Neuronal stem cell (in vitro differentiated cells): ENCODE measurements around the gene CMTM5.
"Not testable (repeated sequence)": the region's sequence is repeated elsewhere in the genome, so short reads cannot be mapped to it uniquely, and the experiment has no call there.

Experiments
- DNase-seq: peaks from one replicate; pipeline ENCODE4 v3.0.0-alpha.2; 2013; ENCODE audit warnings: low spot score
- H2AFZ ChIP-seq: one replicate; pipeline ENCODE4 v1.6.1; 2013; ENCODE audit warnings: mild to moderate bottlenecking, low read length, inconsistent platforms
- H2AK5ac ChIP-seq: 2 replicates; pipeline ENCODE4 v1.6.1; 2013; ENCODE audit warnings: low read depth, mild to moderate bottlenecking, inconsistent platforms, low read length, moderate library complexity, mixed read lengths
- H2BK120ac ChIP-seq: 2 replicates; pipeline ENCODE4 v1.6.1; 2013; ENCODE audit warnings: low read depth, mild to moderate bottlenecking, inconsistent platforms, low read length, moderate library complexity, mixed read lengths
- H2BK12ac ChIP-seq: one replicate; pipeline ENCODE4 v1.6.1; 2013; ENCODE audit warnings: low read length, inconsistent platforms
- H2BK15ac ChIP-seq: 2 replicates; pipeline ENCODE4 v1.6.1; 2013; ENCODE audit warnings: mild to moderate bottlenecking, low read length, inconsistent platforms, mixed read lengths
- H2BK5ac ChIP-seq: one replicate; pipeline ENCODE4 v1.6.1; 2013; ENCODE audit warnings: inconsistent platforms, mild to moderate bottlenecking, low read length, moderate library complexity
- H3K14ac ChIP-seq: one replicate; pipeline ENCODE4 v1.6.1; 2013; ENCODE audit warnings: low read length, inconsistent platforms
- H3K18ac ChIP-seq: 2 replicates; pipeline ENCODE4 v1.6.1; 2013; ENCODE audit warnings: low read length, inconsistent platforms
- H3K23ac ChIP-seq: 2 replicates; pipeline ENCODE4 v1.6.1; 2013; ENCODE audit warnings: low read depth, mild to moderate bottlenecking, mixed read lengths, low read length, inconsistent platforms; ENCODE audit not compliant: poor library complexity
- H3K27ac ChIP-seq: replicated peaks from 3 replicates; pipeline ENCODE4 v1.5.1; 2013; ENCODE audit warnings: low read length, inconsistent platforms
- H3K27me3 ChIP-seq, 3 experiments: 2 replicates each; pipeline ENCODE4 v1.6.1; 2013; ENCODE audit warnings: low read length in 3 of 3, mild to moderate bottlenecking in 2 of 3, inconsistent platforms in 1 of 3, low read depth in 1 of 3, mixed read lengths in 1 of 3, moderate library complexity in 1 of 3; ENCODE audit not compliant: control insufficient read depth in 3 of 3, insufficient read depth in 3 of 3
- H3K36me3 ChIP-seq, 2 donors: replicated peaks in 1 of 2; 2 replicates each; pipeline ENCODE4 v1.6.1; 2013; ENCODE audit warnings: low read length in 2 of 2; ENCODE audit not compliant: control insufficient read depth in 2 of 2, insufficient read depth in 2 of 2
- H3K4ac ChIP-seq: 2 replicates; pipeline ENCODE4 v1.6.1; 2013; ENCODE audit warnings: inconsistent platforms, mild to moderate bottlenecking, low read length, moderate library complexity
- H3K4me1 ChIP-seq, 2 donors: 1 replicate in 1 of 2; 2 replicates in 1 of 2; pipeline ENCODE4 v1.6.1; 2013; ENCODE audit warnings: low read length in 2 of 2, low read depth in 1 of 2; ENCODE audit not compliant: control insufficient read depth in 2 of 2, insufficient read depth in 1 of 2
- H3K4me2 ChIP-seq: one replicate; pipeline ENCODE4 v1.6.1; 2013; ENCODE audit warnings: mild to moderate bottlenecking, low read length, inconsistent platforms; ENCODE audit not compliant: insufficient read depth, poor library complexity, severe bottlenecking
- H3K4me3 ChIP-seq, 2 donors: 2 replicates each; pipeline ENCODE4 v1.5.1; 2013; ENCODE audit warnings: low read length in 2 of 2, mild to moderate bottlenecking in 2 of 2, inconsistent platforms in 1 of 2, moderate library complexity in 1 of 2
- H3K79me1 ChIP-seq: one replicate; pipeline ENCODE4 v1.6.1; 2013; ENCODE audit warnings: low read depth, mild to moderate bottlenecking, inconsistent platforms, low read length, moderate library complexity
- H3K9ac ChIP-seq: one replicate; pipeline ENCODE4 v1.6.1; 2013; ENCODE audit warnings: mild to moderate bottlenecking, low read depth, low read length, inconsistent platforms; ENCODE audit not compliant: poor library complexity
- H3K9me3 ChIP-seq, 2 donors: replicated peaks in 1 of 2; 2 replicates each; pipeline versions ENCODE3 to v1.6.1; 2013; ENCODE audit warnings: low read length in 2 of 2, mild to moderate bottlenecking in 2 of 2, inconsistent platforms in 1 of 2, low read depth in 1 of 2, mixed read lengths in 1 of 2, moderate library complexity in 1 of 2; ENCODE audit not compliant: control insufficient read depth in 2 of 2, insufficient read depth in 1 of 2
- H4K8ac ChIP-seq: one replicate; pipeline ENCODE4 v1.6.1; 2013; ENCODE audit warnings: low read depth, mild to moderate bottlenecking, inconsistent platforms, low read length, moderate library complexity
- H4K91ac ChIP-seq: one replicate; pipeline ENCODE4 v1.6.1; 2013; ENCODE audit warnings: low read length, low read depth, mild to moderate bottlenecking, inconsistent platforms; ENCODE audit not compliant: poor library complexity
- WGBS, 2 donors: extraction: QIAGEN DNeasy Blood & Tissue Kit; methylation state at CpG; one replicate each; pipeline ENCODE4 v1.1.7; 2013; ENCODE audit warnings: missing lambda C conversion rate in 2 of 2, mixed read lengths in 1 of 2; ENCODE audit not compliant: insufficient read length in 2 of 2, insufficient replicate concordance in 1 of 2; ENCODE audit errors: extremely low coverage in 2 of 2; 5-methylcytosine and 5-hydroxymethylcytosine counted together

The CMTM5 gene

DNA sequence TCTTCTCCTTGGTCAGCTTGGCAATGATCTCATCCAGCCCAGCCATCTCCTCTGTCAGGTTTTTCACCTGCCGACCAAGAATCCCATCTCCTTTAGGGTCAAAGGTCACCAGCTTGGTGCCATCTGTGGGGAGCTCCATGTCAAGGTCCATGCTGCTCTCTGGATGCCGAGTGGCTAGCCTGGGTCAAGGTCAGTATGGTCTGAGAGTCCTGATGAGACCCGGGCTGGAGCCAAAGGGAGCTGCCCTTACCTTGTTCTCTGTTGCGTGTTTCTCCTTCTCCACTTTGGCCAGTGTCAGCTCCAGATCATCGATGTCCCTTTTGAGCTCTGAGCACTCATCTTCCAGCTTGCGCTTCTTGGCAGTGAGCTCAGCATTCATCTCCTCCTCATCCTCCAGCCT lies 46.8 kb downstream of the CMTM5 start:
- H3K14ac ChIP-seq = no peak overlapping the region
- H3K79me1 ChIP-seq = no peaks in the 10 kb centered on the region
- no peak overlapping the region for H3K4ac ChIP-seq
- peaks cover 0 to 21% (median 0%) of the 10 kb centered on the region in 3 experiments for H3K27me3 ChIP-seq
- no peak overlapping the region for H2AFZ ChIP-seq
- H4K8ac ChIP-seq = no peak overlapping the region
- H3K9me3 ChIP-seq = peaks cover 0 to 4% of the 10 kb centered on the region in 2 donors
- no peak overlapping the region for H3K27ac ChIP-seq
- WGBS, 2 donors = no CpG with 5 or more reads among the region's 6 CpGs
- no peak overlapping the region for H2BK15ac ChIP-seq
- no peak overlapping the region for H4K91ac ChIP-seq
- no peak overlapping the region for H3K4me2 ChIP-seq
- no peak overlapping the region for H3K9ac ChIP-seq
- H3K4me1 ChIP-seq = peaks cover 0 to 2% of the 10 kb centered on the region in 2 donors
- no peak overlapping the region for H2BK12ac ChIP-seq
- no peak for DNase-seq
- H3K23ac ChIP-seq = no peak overlapping the region
- no peak overlapping the region for H2BK120ac ChIP-seq
- H3K18ac ChIP-seq = no peak overlapping the region
- no peak overlapping the region for H2BK5ac ChIP-seq
- no peak overlapping the region for H3K4me3 ChIP-seq
- no peaks in the 10 kb centered on the region for H3K36me3 ChIP-seq
- H2AK5ac ChIP-seq = no peak overlapping the region

DNA sequence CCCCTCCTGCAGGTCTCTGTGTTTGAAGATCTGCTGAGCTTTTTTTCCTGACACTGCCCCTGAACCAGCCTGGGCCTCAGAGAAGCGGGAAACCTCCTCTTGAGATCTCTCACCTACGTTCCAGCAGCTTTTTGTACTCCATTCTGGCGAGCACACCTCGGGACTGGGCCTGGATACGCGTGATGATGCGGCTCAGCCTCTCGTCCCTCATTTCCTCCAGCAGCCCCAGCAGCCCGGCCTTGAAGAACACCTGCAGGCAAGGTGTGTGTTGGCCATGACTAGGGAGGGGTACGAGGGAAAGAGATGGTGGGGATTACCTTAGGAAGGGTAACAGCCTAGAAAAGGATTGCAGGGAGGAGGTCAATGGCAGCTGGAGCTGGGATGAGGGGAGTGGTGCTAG lies 48.3 kb downstream of the CMTM5 start:
- no peak for DNase-seq
- WGBS, 2 donors = no CpG with 5 or more reads among the region's 10 CpGs
- Histone ChIP-seq H3K27ac (no peak overlapping the region), H3K4me1 (peaks cover 3 to 6% of the 10 kb centered on the region in 2 donors), H3K27me3 (peaks cover 0 to 15% (median 0%) of the 10 kb centered on the region in 3 experiments), H3K14ac (no peak overlapping the region), H3K23ac (no peak overlapping the region), H4K91ac (no peak overlapping the region), H3K4ac (no peak overlapping the region), H2BK15ac (no peak overlapping the region), H3K18ac (no peak overlapping the region), H3K4me2 (no peak overlapping the region), H2BK12ac (no peak overlapping the region), H2AK5ac (no peak overlapping the region), H2BK120ac (no peak overlapping the region), H3K36me3 (no peaks in the 10 kb centered on the region), H3K9me3 (peaks cover 0 to 2% of the 10 kb centered on the region in 2 donors), H2AFZ (no peak overlapping the region), H3K9ac (no peak overlapping the region), H4K8ac (no peak overlapping the region), H2BK5ac (no peak overlapping the region), H3K4me3 (no peak overlapping the region), H3K79me1 (peaks cover 2% of the 10 kb centered on the region)

DNA sequence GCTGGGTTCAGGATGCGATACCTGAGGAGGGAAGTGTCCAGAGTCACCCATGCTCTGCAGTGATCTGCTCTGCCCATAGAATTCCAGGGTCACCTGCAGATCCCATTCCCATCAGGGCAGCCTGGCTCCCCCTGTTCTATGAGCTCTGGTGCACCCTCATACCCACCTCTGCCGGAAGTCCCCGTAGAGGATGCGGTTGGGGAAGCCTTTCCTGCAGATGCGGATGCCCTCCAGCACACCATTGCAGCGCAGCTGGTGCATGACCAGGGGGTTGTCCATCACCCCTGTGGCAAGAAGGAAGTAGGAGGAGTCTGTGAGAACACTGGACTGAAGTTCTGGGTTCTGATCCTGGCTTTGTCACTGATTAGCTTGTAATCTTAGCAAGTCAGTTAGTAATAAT lies 49.0 kb downstream of the CMTM5 start:
- H3K79me1 ChIP-seq = not testable (repeated sequence)

DNA sequence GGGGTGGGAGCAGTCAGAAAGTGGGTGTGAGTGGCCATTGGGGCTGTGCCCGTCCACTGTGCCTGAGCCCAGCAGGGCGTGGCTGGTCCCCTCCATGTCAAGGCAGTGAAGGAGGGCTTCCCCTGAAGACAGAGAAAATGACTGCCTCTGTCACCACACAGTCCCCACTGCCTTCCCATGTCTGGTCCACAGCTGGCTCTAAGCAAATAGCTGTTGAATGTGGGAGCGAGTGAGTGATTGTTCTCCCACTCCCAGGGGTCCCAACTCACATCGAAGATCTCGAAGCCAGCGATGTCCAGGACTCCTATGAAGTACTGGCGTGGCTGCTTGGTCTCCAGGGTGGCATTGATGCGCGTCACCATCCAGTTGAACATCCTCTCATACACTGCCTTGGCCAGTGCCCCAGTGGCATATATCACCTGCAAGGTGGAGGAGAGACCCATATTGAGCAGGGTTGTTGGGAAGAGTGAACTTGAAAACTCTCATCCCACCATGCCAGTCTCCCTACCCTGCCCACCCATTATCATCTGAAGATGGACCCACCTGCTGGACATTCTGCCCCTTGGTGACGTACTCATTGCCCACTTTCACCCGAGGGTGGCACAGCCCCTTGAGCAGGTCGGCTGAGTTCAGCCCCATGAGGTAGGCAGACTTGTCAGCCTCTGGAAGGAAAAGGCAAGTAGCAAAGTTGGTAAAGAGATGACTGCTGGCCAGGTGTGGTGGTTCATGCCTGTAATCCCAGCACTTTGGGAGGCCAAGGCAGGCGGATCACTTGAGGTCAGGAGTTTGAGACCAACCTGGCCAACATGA lies 52.0 kb downstream of the CMTM5 start:
- H3K4me2 ChIP-seq = no peak overlapping the region
- no CpG with 5 or more reads among the region's 13 CpGs for WGBS, 2 donors
- no peak overlapping the region for H4K8ac ChIP-seq
- H2BK15ac ChIP-seq = no peak overlapping the region
- no peaks in the 10 kb centered on the region for H3K36me3 ChIP-seq
- H2BK5ac ChIP-seq = no peak overlapping the region
- no peak overlapping the region for H3K27ac ChIP-seq
- no peak overlapping the region for H3K4me3 ChIP-seq
- H3K4ac ChIP-seq = no peak overlapping the region
- H3K23ac ChIP-seq = no peak overlapping the region
- peaks cover 12% of the 10 kb centered on the region in 2 donors for H3K4me1 ChIP-seq
- H4K91ac ChIP-seq = no peak overlapping the region
- H2AK5ac ChIP-seq = no peak overlapping the region
- no peak for DNase-seq
- H3K27me3 ChIP-seq = no peaks in the 10 kb centered on the region
- no peak overlapping the region for H2BK120ac ChIP-seq
- peaks cover 0 to 2% of the 10 kb centered on the region in 2 donors for H3K9me3 ChIP-seq
- H3K9ac ChIP-seq = peak overlapping the region; percentile 9
- H2BK12ac ChIP-seq = no peak overlapping the region
- no peak overlapping the region for H2AFZ ChIP-seq
- no peak overlapping the region for H3K18ac ChIP-seq
- H3K79me1 ChIP-seq = peaks cover 2% of the 10 kb centered on the region
- no peak overlapping the region for H3K14ac ChIP-seq

More for the DNA sequence above, 49.0 kb downstream of the CMTM5 start:
- not testable (repeated sequence) for H3K18ac ChIP-seq, H4K8ac ChIP-seq, H3K9me3 ChIP-seq, H3K23ac ChIP-seq, H3K4ac ChIP-seq, H3K36me3 ChIP-seq, H2BK120ac ChIP-seq, H4K91ac ChIP-seq, H3K27ac ChIP-seq, DNase-seq, H2AFZ ChIP-seq, H3K4me2 ChIP-seq, H2BK12ac ChIP-seq, H2BK5ac ChIP-seq, H3K9ac ChIP-seq, H2BK15ac ChIP-seq, H2AK5ac ChIP-seq, H3K14ac ChIP-seq, H3K4me3 ChIP-seq
- peaks cover 0 to 11% (median 0%) of the 10 kb centered on the region in 3 experiments for H3K27me3 ChIP-seq
- H3K4me1 ChIP-seq = peaks cover 9 to 10% of the 10 kb centered on the region in 2 donors
- WGBS, 2 donors = no CpG with 5 or more reads among the region's 6 CpGs
